BE2C (cell line): ENCODE measurements around the gene GPX5.
A peak's percentile ranks its signal among the peaks of the same experiment; 100 is the strongest.

Experiments
- DNase-seq: peaks from one replicate; pipeline ENCODE4 v3.0.0-alpha.2; 2020
- H3K27me3 ChIP-seq: fragments of 250-450 bp; sonication (Bioruptor Pico); 2 replicates; pipeline ENCODE4 v1.5.1; 2020; ENCODE audit warnings: mild to moderate bottlenecking
- H3K36me3 ChIP-seq: fragments of 250-450 bp; sonication (Bioruptor Pico); 2 replicates; pipeline ENCODE4 v1.5.1; 2020; ENCODE audit warnings: mild to moderate bottlenecking
- H3K4me1 ChIP-seq: fragments of 250-450 bp; sonication (Bioruptor Pico); 2 replicates; pipeline ENCODE4 v1.5.1; 2020
- H3K4me3 ChIP-seq: 2 replicates; pipeline ENCODE4 v1.5.1; 2011; ENCODE audit warnings: low read depth, low read length
- H3K9me3 ChIP-seq: fragments of 250-450 bp; sonication (Bioruptor Pico); 2 replicates; pipeline ENCODE4 v1.5.1; 2020
- TF ChIP-seq, protein P1 (sequence below): IDR thresholded peaks from 2 replicates; pipeline ENCODE4 v1.5.1; 2012; ENCODE audit warnings: mild to moderate bottlenecking, low read depth, low read length

The GPX5 gene

DNA sequence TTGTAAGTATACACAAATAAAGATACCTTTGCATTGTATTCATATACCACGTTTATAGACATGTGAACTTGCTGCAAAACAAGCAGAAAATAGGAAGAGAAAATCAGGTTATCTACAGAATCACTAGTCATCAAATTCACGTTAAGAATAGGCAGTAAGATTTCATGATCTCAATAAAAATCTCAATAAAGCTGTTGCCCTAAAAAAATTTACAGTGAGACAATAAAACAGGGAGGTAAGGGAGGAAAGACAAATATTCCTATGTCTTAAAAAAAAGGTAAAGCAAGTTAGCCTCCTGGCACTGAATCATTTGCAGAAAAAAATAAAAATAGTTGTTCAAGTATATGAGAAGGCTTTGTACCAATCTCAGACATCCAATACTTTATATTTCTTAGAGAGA lies 44.1 kb downstream of the GPX5 start:
- Histone ChIP-seq H3K4me3 (no peak overlapping the region), H3K4me1 (no peaks in the 10 kb centered on the region), H3K36me3 (no peaks in the 10 kb centered on the region), H3K9me3 (peaks cover 3% of the 10 kb centered on the region; the same call in 1 of the 2 replicates), H3K27me3 (no peaks in the 10 kb centered on the region; the same call in 1 of the 2 replicates)
- DNase-seq = no peak
- TF ChIP-seq, protein P1, sequence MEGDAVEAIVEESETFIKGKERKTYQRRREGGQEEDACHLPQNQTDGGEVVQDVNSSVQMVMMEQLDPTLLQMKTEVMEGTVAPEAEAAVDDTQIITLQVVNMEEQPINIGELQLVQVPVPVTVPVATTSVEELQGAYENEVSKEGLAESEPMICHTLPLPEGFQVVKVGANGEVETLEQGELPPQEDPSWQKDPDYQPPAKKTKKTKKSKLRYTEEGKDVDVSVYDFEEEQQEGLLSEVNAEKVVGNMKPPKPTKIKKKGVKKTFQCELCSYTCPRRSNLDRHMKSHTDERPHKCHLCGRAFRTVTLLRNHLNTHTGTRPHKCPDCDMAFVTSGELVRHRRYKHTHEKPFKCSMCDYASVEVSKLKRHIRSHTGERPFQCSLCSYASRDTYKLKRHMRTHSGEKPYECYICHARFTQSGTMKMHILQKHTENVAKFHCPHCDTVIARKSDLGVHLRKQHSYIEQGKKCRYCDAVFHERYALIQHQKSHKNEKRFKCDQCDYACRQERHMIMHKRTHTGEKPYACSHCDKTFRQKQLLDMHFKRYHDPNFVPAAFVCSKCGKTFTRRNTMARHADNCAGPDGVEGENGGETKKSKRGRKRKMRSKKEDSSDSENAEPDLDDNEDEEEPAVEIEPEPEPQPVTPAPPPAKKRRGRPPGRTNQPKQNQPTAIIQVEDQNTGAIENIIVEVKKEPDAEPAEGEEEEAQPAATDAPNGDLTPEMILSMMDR = no peak

- H3K9me3 ChIP-seq = no peaks in the 10 kb centered on the region
- no peaks in the 10 kb centered on the region for H3K27me3 ChIP-seq
- no peaks in the 10 kb centered on the region for H3K4me1 ChIP-seq
- H3K4me3 ChIP-seq = no peak overlapping the region
- no peak for DNase-seq
- TF ChIP-seq, protein P1 = peak; percentile 23; the same call in 1 of the 2 replicates
- no peaks in the 10 kb centered on the region for H3K36me3 ChIP-seq
Measured at GRCh38 chr6:28580475-28580874, 54.8 kb downstream of the GPX5 start.

DNA sequence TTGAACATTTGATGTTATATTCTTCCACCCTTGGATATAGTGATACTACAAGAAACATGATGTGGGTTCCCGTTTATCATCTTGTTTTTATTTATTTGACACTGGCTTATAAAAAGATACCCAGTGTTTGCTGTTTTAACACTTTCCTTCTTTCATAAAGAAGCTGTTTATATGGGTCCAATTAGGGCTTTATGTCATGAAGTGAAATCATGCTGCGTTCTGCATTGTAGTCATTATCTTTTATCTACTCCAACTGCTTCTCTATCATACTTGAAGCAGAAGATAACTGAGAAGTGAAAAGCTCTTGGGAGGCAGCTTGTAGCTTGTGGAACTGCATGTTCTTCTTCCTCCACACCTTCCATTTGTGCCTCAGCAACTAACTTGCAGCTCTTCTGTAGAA lies 57.8 kb downstream of the GPX5 start:
- H3K27me3 ChIP-seq = no peaks in the 10 kb centered on the region
- DNase-seq = no peak

More for the DNA sequence above, 57.8 kb downstream of the GPX5 start:
- TF ChIP-seq, protein P1 = no peak
- H3K4me1 ChIP-seq = peaks cover under 1% of the 10 kb centered on the region; the same call in 1 of the 2 replicates
- no peaks in the 10 kb centered on the region for H3K9me3 ChIP-seq
- H3K4me3 ChIP-seq = no peak overlapping the region
- H3K36me3 ChIP-seq = no peaks in the 10 kb centered on the region
